H1 (cell line): ENCODE measurements around the gene CANT1. TPM values are rescaled to one million over a fixed set of nuclear protein-coding genes. Genes with fewer than 3 reads are reported as not detected.

Experiments used
- TCF12 ChIP-seq: IDR thresholded peaks from 2 replicates; pipeline ENCODE4 v1.6.1; 2011; ENCODE audit warnings: low read depth, mild to moderate bottlenecking, low read length
- polyA plus RNA-seq, 7 experiments: library from polyadenylated mRNA; depleted of rRNA in 3 of 7; stranded (reverse) in 5 of 7; unstranded in 2 of 7; fragments of >200 nt in 5 of 7; fragments of 200-250 nt in 2 of 7; gene quantifications; 1 replicate in 5 of 7; 2 replicates in 1 of 7; 4 replicates in 1 of 7; pipeline versions ENCODE4 v1.2.1 to v1.2.3, GENCODE V29; 2011 to 2013; ENCODE audit warnings: missing spikeins in 2 of 7, mixed read lengths in 2 of 7
- total RNA-seq: library from RNA; stranded (reverse); fragmentation: NEBNext Ultra II Directional; extraction: Animal tissue kit (Norgen Biotek cat#: 25700); gene quantifications from 2 replicates; pipeline ENCODE4 v1.2.1, GENCODE V29; 2021
- TF ChIP-seq, protein P1 (sequence below), 3 experiments: IDR thresholded peaks; 1 replicate in 2 of 3; 2 replicates in 1 of 3; pipeline versions ENCODE4 v1.5.1 to v1.6.1; 2011; ENCODE audit warnings: low read length in 3 of 3, mild to moderate bottlenecking in 3 of 3, inconsistent platforms in 2 of 3, low read depth in 1 of 3, moderate library complexity in 1 of 3; ENCODE audit not compliant: insufficient read depth in 1 of 3; ENCODE audit errors: control extremely low read depth in 1 of 3

Gene CANT1
- total and polyA plus RNA-seq, 2 of the 8 experiments (the other 6 are each of a cell fraction or from before 2014, with no cell fraction given), result 23.0 to 32.6 TPM

DNA sequence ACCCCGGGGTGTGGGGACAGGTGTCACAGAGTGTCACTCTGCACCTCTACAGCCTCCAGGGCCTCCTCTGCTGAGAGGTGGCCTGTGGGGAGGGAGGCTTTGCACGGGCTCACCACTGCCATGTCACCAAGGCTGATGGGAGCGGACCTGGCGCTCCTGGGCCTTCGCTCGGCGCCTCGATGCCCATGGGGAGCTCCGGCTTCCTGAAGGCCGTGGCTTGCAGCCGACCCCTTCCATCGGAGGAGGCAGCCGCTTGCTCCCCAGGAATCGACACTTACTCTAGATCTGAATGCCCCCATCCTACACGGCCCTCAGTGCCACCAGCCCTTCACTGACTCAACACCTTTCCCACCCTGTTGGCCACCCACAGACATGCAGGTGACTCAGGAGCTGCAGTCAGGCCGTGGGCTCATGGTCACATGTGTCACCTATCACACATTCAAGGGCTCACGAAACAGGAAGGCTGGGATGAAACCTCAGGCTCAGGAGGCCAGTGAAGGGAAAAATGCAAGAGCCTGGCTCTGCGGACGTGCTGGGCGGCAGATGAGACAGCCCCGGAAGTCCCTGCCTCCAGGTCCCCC, 41.7 kb downstream of the CANT1 start (continued):
- no peak for TF ChIP-seq TCF12
- TF ChIP-seq, protein P1, sequence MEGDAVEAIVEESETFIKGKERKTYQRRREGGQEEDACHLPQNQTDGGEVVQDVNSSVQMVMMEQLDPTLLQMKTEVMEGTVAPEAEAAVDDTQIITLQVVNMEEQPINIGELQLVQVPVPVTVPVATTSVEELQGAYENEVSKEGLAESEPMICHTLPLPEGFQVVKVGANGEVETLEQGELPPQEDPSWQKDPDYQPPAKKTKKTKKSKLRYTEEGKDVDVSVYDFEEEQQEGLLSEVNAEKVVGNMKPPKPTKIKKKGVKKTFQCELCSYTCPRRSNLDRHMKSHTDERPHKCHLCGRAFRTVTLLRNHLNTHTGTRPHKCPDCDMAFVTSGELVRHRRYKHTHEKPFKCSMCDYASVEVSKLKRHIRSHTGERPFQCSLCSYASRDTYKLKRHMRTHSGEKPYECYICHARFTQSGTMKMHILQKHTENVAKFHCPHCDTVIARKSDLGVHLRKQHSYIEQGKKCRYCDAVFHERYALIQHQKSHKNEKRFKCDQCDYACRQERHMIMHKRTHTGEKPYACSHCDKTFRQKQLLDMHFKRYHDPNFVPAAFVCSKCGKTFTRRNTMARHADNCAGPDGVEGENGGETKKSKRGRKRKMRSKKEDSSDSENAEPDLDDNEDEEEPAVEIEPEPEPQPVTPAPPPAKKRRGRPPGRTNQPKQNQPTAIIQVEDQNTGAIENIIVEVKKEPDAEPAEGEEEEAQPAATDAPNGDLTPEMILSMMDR (IDR thresholded peaks at IDR 0.05; ENCODE audit: control extremely low read depth in 1 of 3, insufficient read depth in 1 of 3, low read depth in 1 of 3, low read length in 3 of 3), result no peak
